ENCODE data around the gene SLC30A3. TPM values are rescaled to one million over a fixed set of nuclear protein-coding genes. Genes with fewer than 3 reads are reported as not detected.

SLC30A3 gene
- total RNA-seq, 1 experiment from 2014 or later: 1.5 TPM

DNA sequence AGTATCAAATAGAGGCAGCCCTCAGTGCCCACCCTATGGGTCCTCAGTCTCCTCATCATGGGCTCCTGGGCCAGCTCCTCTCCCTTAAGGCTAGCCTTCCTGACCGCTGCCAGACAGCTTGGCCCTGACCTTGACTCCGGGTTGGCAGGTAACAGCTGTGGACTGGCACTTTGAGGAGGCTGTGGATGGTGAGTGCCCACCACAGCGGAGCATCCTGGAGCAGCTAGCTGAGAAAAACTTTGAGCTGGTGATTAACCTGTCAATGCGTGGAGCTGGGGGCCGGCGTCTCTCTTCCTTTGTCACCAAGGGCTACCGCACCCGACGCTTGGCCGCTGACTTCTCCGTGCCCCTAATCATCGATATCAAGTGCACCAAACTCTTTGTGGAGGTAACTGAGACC, 26.7 kb downstream of the SLC30A3 start:
- no peaks in the 10 kb centered on the region for H3F3A ChIP-seq (ENCODE audit: insufficient read depth, low read depth)

DNA sequence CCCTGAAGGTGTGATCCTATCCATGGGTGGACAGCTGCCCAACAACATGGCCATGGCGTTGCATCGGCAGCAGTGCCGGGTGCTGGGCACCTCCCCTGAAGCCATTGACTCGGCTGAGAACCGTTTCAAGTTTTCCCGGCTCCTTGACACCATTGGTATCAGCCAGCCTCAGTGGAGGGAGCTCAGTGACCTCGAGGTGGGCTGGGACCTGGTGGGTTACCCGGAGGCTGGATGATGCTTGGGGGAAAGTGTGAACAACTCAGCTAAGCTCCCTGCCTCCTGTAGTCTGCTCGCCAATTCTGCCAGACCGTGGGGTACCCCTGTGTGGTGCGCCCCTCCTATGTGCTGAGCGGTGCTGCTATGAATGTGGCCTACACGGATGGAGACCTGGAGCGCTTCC, 29.5 kb downstream of the SLC30A3 start:
- POLR2A ChIA-PET (ENCODE audit: unreplicated experiment): no interaction called here
- TF ChIP-seq, protein P1, sequence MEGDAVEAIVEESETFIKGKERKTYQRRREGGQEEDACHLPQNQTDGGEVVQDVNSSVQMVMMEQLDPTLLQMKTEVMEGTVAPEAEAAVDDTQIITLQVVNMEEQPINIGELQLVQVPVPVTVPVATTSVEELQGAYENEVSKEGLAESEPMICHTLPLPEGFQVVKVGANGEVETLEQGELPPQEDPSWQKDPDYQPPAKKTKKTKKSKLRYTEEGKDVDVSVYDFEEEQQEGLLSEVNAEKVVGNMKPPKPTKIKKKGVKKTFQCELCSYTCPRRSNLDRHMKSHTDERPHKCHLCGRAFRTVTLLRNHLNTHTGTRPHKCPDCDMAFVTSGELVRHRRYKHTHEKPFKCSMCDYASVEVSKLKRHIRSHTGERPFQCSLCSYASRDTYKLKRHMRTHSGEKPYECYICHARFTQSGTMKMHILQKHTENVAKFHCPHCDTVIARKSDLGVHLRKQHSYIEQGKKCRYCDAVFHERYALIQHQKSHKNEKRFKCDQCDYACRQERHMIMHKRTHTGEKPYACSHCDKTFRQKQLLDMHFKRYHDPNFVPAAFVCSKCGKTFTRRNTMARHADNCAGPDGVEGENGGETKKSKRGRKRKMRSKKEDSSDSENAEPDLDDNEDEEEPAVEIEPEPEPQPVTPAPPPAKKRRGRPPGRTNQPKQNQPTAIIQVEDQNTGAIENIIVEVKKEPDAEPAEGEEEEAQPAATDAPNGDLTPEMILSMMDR (conservative IDR thresholded peaks at IDR 0.05): no peak
- TF ChIP-seq EZH2 (IDR thresholded peaks at IDR 0.05; ENCODE audit: low read depth): no peak
- CTCF ChIA-PET: no interaction called here

More for the DNA sequence above, 26.7 kb downstream of the SLC30A3 start:
- ChIA-PET CTCF (no interaction called here), POLR2A (ENCODE audit: unreplicated experiment) (no interaction called here)
- Histone ChIP-seq H3K79me2 (ENCODE audit: low read depth) (no peaks in the 10 kb centered on the region), H3K27ac (no peak overlapping the region), H3K27me3 (ENCODE audit: insufficient read depth, low read depth) (no peaks in the 10 kb centered on the region), H4K20me1 (ENCODE audit: insufficient read depth) (no peaks in the 10 kb centered on the region; the same call in 1 of the 2 replicates), H3K4me2 (no peak overlapping the region), H3K4me1 (replicated peaks; ENCODE audit: insufficient read depth) (no peaks in the 10 kb centered on the region), H2AFZ (no peak overlapping the region), H3K4me3 (no peak overlapping the region), H3K9me2 (ENCODE audit: insufficient read depth) (no peaks in the 10 kb centered on the region), H3K36me3 (ENCODE audit: low read depth) (peaks cover 21% of the 10 kb centered on the region), H3K9me3 (ENCODE audit: insufficient read depth, low read depth) (no peaks in the 10 kb centered on the region)
- intact Hi-C loops (cut with micrococcal nuclease; ENCODE audit: unreplicated experiment): no loop called here
- BruUV-seq (replicated peaks): no TSS peak
- DNase-seq: no peak
- TF ChIP-seq, protein P1 (conservative IDR thresholded peaks at IDR 0.05): no peak
- TF ChIP-seq EZH2 (IDR thresholded peaks at IDR 0.05; ENCODE audit: low read depth): no peak

DNA sequence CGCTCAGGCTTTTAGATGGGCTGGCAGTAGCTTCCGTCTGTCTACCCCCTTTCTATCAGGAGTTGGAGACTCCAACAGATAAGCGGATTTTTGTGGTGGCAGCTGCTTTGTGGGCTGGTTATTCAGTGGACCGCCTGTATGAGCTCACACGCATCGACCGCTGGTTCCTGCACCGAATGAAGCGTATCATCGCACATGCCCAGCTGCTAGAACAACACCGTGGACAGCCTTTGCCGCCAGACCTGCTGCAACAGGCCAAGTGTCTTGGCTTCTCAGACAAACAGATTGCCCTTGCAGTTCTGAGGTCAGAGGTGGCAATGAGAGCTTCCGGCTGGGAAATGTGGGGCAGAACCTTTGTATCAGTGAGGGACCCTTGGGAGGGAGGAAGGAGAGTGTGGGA, 30.9 kb downstream of the SLC30A3 start:
- H3K4me1 ChIP-seq (replicated peaks; ENCODE audit: insufficient read depth): no peaks in the 10 kb centered on the region
- no peak overlapping the region for H3K4me2 ChIP-seq
- intact Hi-C loops (cut with micrococcal nuclease; ENCODE audit: unreplicated experiment): no loop called here
- no peaks in the 10 kb centered on the region; the same call in 1 of the 2 replicates for H4K20me1 ChIP-seq (ENCODE audit: insufficient read depth)
- H3K9me2 ChIP-seq (ENCODE audit: insufficient read depth): no peaks in the 10 kb centered on the region
- H3K4me3 ChIP-seq: no peak overlapping the region
- POLR2A ChIA-PET (ENCODE audit: unreplicated experiment): no interaction called here
- H3K27me3 ChIP-seq (ENCODE audit: insufficient read depth, low read depth): no peaks in the 10 kb centered on the region
- no peak for DNase-seq
- no peak overlapping the region for H2AFZ ChIP-seq
- H3K27ac ChIP-seq: no peak overlapping the region
- no peaks in the 10 kb centered on the region for H3K79me2 ChIP-seq (ENCODE audit: low read depth)
- CTCF ChIA-PET: no interaction called here
- peaks cover 28% of the 10 kb centered on the region for H3K36me3 ChIP-seq (ENCODE audit: low read depth)
- no peaks in the 10 kb centered on the region for H3F3A ChIP-seq (ENCODE audit: insufficient read depth, low read depth)
- H3K9me3 ChIP-seq (ENCODE audit: insufficient read depth, low read depth): no peaks in the 10 kb centered on the region
- BruUV-seq (replicated peaks): no TSS peak
- no peak for TF ChIP-seq EZH2 (IDR thresholded peaks at IDR 0.05; ENCODE audit: low read depth)
- TF ChIP-seq, protein P1 (conservative IDR thresholded peaks at IDR 0.05): no peak

More for the DNA sequence above, 29.5 kb downstream of the SLC30A3 start:
- H3K27me3 ChIP-seq (ENCODE audit: insufficient read depth, low read depth): no peaks in the 10 kb centered on the region
- H3K36me3 ChIP-seq (ENCODE audit: low read depth): peaks cover 20% of the 10 kb centered on the region
- no peaks in the 10 kb centered on the region for H3F3A ChIP-seq (ENCODE audit: insufficient read depth, low read depth)
- no peak overlapping the region for H3K27ac ChIP-seq
- H3K79me2 ChIP-seq (ENCODE audit: low read depth): no peaks in the 10 kb centered on the region
- H3K4me3 ChIP-seq: no peak overlapping the region
- intact Hi-C loops (cut with micrococcal nuclease; ENCODE audit: unreplicated experiment): no loop called here
- no TSS peak for BruUV-seq (replicated peaks)
- H2AFZ ChIP-seq: no peak overlapping the region
- H3K4me2 ChIP-seq: no peak overlapping the region
- no peaks in the 10 kb centered on the region for H3K9me2 ChIP-seq (ENCODE audit: insufficient read depth)
- H3K4me1 ChIP-seq (replicated peaks; ENCODE audit: insufficient read depth): no peaks in the 10 kb centered on the region
- H4K20me1 ChIP-seq (ENCODE audit: insufficient read depth): no peaks in the 10 kb centered on the region; the same call in 1 of the 2 replicates
- H3K9me3 ChIP-seq (ENCODE audit: insufficient read depth, low read depth): no peaks in the 10 kb centered on the region
- DNase-seq: no peak

All from PC-9 (cell line).